ENCODE results near the gene GRIK1.

Gene GRIK1

GRCh38 chr21:29647353-29647781 is 292.4 kb downstream of the GRIK1 start:
- Histone ChIP-seq H3K9ac (ENCODE audit: low read depth, low read length) (no peak overlapping the region), H3K9me3 (ENCODE audit: control insufficient read depth, insufficient read depth, low read length) (no peaks in the 10 kb centered on the region), H3K4me1 (ENCODE audit: insufficient read depth, low read length) (no peaks in the 10 kb centered on the region), H3K36me3 (ENCODE audit: insufficient read depth, low read length) (no peaks in the 10 kb centered on the region)

- H3K9ac ChIP-seq (ENCODE audit: low read depth, low read length): no peak overlapping the region
- H3K36me3 ChIP-seq (ENCODE audit: insufficient read depth, low read length): no peaks in the 10 kb centered on the region
- no peaks in the 10 kb centered on the region for H3K9me3 ChIP-seq (ENCODE audit: control insufficient read depth, insufficient read depth, low read length)
- no peaks in the 10 kb centered on the region for H3K4me1 ChIP-seq (ENCODE audit: insufficient read depth, low read length)
Observed at GRCh38 chr21:29645666-29646553, 293.9 kb downstream of the GRIK1 start.

GRCh38 chr21:29643289-29643688 is 296.5 kb downstream of the GRIK1 start:
- no peaks in the 10 kb centered on the region for H3K9me3 ChIP-seq (ENCODE audit: control insufficient read depth, insufficient read depth, low read length)
- H3K4me1 ChIP-seq (ENCODE audit: insufficient read depth, low read length): no peaks in the 10 kb centered on the region
- no peak overlapping the region for H3K9ac ChIP-seq (ENCODE audit: low read depth, low read length)
- H3K36me3 ChIP-seq (ENCODE audit: insufficient read depth, low read length): no peaks in the 10 kb centered on the region

GRCh38 chr21:29642551-29643245 is 297.1 kb downstream of the GRIK1 start:
- Histone ChIP-seq H3K9me3 (ENCODE audit: control insufficient read depth, insufficient read depth, low read length) (no peaks in the 10 kb centered on the region), H3K9ac (ENCODE audit: low read depth, low read length) (no peak overlapping the region), H3K36me3 (ENCODE audit: insufficient read depth, low read length) (no peaks in the 10 kb centered on the region), H3K4me1 (ENCODE audit: insufficient read depth, low read length) (no peaks in the 10 kb centered on the region)

- no peaks in the 10 kb centered on the region for H3K4me1 ChIP-seq (ENCODE audit: insufficient read depth, low read length)
- H3K9ac ChIP-seq (ENCODE audit: low read depth, low read length): no peak overlapping the region
- H3K36me3 ChIP-seq (ENCODE audit: insufficient read depth, low read length): no peaks in the 10 kb centered on the region
- no peaks in the 10 kb centered on the region for H3K9me3 ChIP-seq (ENCODE audit: control insufficient read depth, insufficient read depth, low read length)
Observed at GRCh38 chr21:29641635-29642550, 297.9 kb downstream of the GRIK1 start.

- no peaks in the 10 kb centered on the region for H3K4me1 ChIP-seq (ENCODE audit: insufficient read depth, low read length)
- no peaks in the 10 kb centered on the region for H3K36me3 ChIP-seq (ENCODE audit: insufficient read depth, low read length)
- no peak overlapping the region for H3K9ac ChIP-seq (ENCODE audit: low read depth, low read length)
- no peaks in the 10 kb centered on the region for H3K9me3 ChIP-seq (ENCODE audit: control insufficient read depth, insufficient read depth, low read length)
Observed at GRCh38 chr21:29641001-29641634, 298.7 kb downstream of the GRIK1 start.

- Histone ChIP-seq H3K9ac (ENCODE audit: low read depth, low read length) (no peak overlapping the region), H3K36me3 (ENCODE audit: insufficient read depth, low read length) (no peaks in the 10 kb centered on the region), H3K9me3 (ENCODE audit: control insufficient read depth, insufficient read depth, low read length) (no peaks in the 10 kb centered on the region), H3K4me1 (ENCODE audit: insufficient read depth, low read length) (no peaks in the 10 kb centered on the region)
Observed at GRCh38 chr21:29640080-29640508, 299.7 kb downstream of the GRIK1 start.

- no peaks in the 10 kb centered on the region for H3K9me3 ChIP-seq (ENCODE audit: control insufficient read depth, insufficient read depth, low read length)
- H3K4me1 ChIP-seq (ENCODE audit: insufficient read depth, low read length): no peaks in the 10 kb centered on the region
- H3K36me3 ChIP-seq (ENCODE audit: insufficient read depth, low read length): no peaks in the 10 kb centered on the region
- H3K9ac ChIP-seq (ENCODE audit: low read depth, low read length): no peak overlapping the region
Observed at GRCh38 chr21:29639366-29640079, 300.3 kb downstream of the GRIK1 start.

- Histone ChIP-seq H3K9ac (ENCODE audit: low read depth, low read length) (no peak overlapping the region), H3K9me3 (ENCODE audit: control insufficient read depth, insufficient read depth, low read length) (no peaks in the 10 kb centered on the region), H3K36me3 (ENCODE audit: insufficient read depth, low read length) (no peaks in the 10 kb centered on the region), H3K4me1 (ENCODE audit: insufficient read depth, low read length) (no peaks in the 10 kb centered on the region)
Observed at GRCh38 chr21:29638761-29639327, 301.0 kb downstream of the GRIK1 start.

- no peaks in the 10 kb centered on the region for H3K9me3 ChIP-seq (ENCODE audit: control insufficient read depth, insufficient read depth, low read length)
- no peaks in the 10 kb centered on the region for H3K36me3 ChIP-seq (ENCODE audit: insufficient read depth, low read length)
- H3K9ac ChIP-seq (ENCODE audit: low read depth, low read length): no peak overlapping the region
- H3K4me1 ChIP-seq (ENCODE audit: insufficient read depth, low read length): no peaks in the 10 kb centered on the region
Observed at GRCh38 chr21:29638138-29638537, 301.7 kb downstream of the GRIK1 start.

GRCh38 chr21:29637553-29637952 is 302.2 kb downstream of the GRIK1 start:
- H3K36me3 ChIP-seq (ENCODE audit: insufficient read depth, low read length): no peaks in the 10 kb centered on the region
- H3K4me1 ChIP-seq (ENCODE audit: insufficient read depth, low read length): no peaks in the 10 kb centered on the region
- H3K9ac ChIP-seq (ENCODE audit: low read depth, low read length): no peak overlapping the region
- no peaks in the 10 kb centered on the region for H3K9me3 ChIP-seq (ENCODE audit: control insufficient read depth, insufficient read depth, low read length)

- Histone ChIP-seq H3K9me3 (ENCODE audit: control insufficient read depth, insufficient read depth, low read length) (no peaks in the 10 kb centered on the region), H3K4me1 (ENCODE audit: insufficient read depth, low read length) (no peaks in the 10 kb centered on the region), H3K9ac (ENCODE audit: low read depth, low read length) (no peak overlapping the region), H3K36me3 (ENCODE audit: insufficient read depth, low read length) (no peaks in the 10 kb centered on the region)
Observed at GRCh38 chr21:29637134-29637533, 302.7 kb downstream of the GRIK1 start.

- Histone ChIP-seq H3K9me3 (ENCODE audit: control insufficient read depth, insufficient read depth, low read length) (no peaks in the 10 kb centered on the region), H3K4me1 (ENCODE audit: insufficient read depth, low read length) (no peaks in the 10 kb centered on the region), H3K36me3 (ENCODE audit: insufficient read depth, low read length) (no peaks in the 10 kb centered on the region), H3K9ac (ENCODE audit: low read depth, low read length) (no peak overlapping the region)
Observed at GRCh38 chr21:29634418-29634817, 305.4 kb downstream of the GRIK1 start.

Data from ES-I3 (cell line).